ENCODE results near the gene FOXA3.
"Not testable (repeated sequence)": the region's sequence is repeated elsewhere in the genome, so short reads cannot be mapped to it uniquely, and the experiment has no call there.

FOXA3 gene

GRCh38 chr19:45865269-45865948 lies 1.3 kb downstream of the FOXA3 start:
- no peak overlapping the region for H3K4me3 ChIP-seq (ENCODE audit: low read depth, low read length)
- TF ChIP-seq, protein P1, sequence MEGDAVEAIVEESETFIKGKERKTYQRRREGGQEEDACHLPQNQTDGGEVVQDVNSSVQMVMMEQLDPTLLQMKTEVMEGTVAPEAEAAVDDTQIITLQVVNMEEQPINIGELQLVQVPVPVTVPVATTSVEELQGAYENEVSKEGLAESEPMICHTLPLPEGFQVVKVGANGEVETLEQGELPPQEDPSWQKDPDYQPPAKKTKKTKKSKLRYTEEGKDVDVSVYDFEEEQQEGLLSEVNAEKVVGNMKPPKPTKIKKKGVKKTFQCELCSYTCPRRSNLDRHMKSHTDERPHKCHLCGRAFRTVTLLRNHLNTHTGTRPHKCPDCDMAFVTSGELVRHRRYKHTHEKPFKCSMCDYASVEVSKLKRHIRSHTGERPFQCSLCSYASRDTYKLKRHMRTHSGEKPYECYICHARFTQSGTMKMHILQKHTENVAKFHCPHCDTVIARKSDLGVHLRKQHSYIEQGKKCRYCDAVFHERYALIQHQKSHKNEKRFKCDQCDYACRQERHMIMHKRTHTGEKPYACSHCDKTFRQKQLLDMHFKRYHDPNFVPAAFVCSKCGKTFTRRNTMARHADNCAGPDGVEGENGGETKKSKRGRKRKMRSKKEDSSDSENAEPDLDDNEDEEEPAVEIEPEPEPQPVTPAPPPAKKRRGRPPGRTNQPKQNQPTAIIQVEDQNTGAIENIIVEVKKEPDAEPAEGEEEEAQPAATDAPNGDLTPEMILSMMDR (IDR thresholded peaks at IDR 0.05; ENCODE audit: borderline replicate concordance, insufficient read depth, low read depth, low read length) = no peak

DNA sequence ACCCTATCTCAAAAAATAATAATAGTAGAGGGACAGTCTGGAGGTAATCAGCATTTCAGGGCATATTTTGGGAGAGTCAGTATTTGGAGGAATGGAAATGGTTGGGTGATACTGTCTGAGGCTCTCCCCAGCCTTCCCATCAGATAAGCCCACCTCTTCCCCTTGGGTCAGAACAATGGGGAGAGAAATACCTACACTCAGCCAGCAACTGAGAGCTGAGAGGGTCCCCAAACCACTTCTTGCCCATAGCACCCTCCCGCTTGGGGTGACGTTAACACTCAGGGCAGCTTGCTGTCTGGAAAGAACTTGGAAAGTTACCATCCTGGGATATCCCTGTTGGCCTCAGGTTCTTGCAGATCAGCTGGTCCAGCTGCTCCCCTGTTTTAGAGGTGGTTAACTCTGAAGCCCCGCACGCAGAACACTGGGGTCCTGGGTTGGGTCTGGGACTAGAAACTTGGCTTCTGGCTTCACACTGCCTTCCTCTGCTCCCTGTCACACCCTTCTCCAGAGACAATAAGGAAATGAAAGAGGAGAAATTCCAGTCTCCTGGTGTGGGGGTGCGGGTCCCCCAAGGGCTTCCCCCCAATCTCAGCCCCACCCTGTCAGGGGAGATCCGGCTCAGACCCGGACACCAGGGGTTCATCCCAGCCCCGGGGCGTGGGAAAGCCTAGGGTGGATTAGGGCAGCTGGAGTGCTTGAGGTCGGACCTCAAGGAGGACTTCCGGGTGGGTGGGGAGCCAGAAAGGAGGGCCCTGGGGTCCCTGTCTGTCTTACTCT lies 2.5 kb downstream of the FOXA3 start:
- TF ChIP-seq, protein P1 (IDR thresholded peaks at IDR 0.05; ENCODE audit: borderline replicate concordance, insufficient read depth, low read depth, low read length) = no peak
- H3K4me3 ChIP-seq (ENCODE audit: low read depth, low read length) = no peak overlapping the region

DNA sequence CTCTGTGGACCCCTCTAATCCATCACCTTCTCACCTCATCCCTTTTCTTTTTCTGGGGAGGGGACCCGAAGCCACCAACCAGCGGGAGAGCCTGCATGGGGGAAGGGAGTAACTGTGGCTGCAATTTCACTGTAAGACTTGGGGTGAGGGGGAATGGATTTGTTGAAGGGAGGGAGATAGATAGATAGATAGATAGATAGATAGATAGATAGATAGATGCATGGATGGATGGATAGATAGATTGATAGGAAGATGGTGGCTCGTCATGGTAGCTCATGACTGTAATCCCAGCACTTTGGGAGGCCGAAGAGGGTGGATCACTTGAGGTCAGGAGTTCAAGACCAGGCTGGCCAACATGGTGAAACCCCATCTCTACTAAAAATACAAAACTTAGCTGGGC lies 3.1 kb downstream of the FOXA3 start:
- not testable (repeated sequence) for H3K4me3 ChIP-seq (ENCODE audit: low read depth, low read length)

DNA sequence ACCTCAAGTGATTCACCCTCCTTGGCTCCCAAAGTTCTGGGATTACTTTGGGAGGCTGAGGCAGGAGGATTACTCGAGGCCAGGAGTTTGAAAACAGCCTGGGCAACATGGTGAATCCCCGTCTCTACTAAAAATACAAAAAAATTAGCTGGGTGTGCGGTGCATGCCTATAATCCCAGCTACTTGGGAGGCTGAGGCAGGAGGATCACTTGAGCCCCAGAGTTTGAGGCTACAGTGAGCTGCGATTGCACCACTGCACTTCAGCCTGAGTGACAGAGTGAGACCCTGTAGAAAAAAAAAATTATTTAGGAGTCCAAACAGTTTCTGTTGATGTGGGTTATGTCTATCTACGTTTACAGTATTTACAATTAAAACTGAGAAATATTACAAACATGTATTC lies 6.7 kb downstream of the FOXA3 start:
- H3K4me3 ChIP-seq (ENCODE audit: low read depth, low read length) = no peak overlapping the region
- TF ChIP-seq, protein P1 (IDR thresholded peaks at IDR 0.05; ENCODE audit: borderline replicate concordance, insufficient read depth, low read depth, low read length) = no peak

DNA sequence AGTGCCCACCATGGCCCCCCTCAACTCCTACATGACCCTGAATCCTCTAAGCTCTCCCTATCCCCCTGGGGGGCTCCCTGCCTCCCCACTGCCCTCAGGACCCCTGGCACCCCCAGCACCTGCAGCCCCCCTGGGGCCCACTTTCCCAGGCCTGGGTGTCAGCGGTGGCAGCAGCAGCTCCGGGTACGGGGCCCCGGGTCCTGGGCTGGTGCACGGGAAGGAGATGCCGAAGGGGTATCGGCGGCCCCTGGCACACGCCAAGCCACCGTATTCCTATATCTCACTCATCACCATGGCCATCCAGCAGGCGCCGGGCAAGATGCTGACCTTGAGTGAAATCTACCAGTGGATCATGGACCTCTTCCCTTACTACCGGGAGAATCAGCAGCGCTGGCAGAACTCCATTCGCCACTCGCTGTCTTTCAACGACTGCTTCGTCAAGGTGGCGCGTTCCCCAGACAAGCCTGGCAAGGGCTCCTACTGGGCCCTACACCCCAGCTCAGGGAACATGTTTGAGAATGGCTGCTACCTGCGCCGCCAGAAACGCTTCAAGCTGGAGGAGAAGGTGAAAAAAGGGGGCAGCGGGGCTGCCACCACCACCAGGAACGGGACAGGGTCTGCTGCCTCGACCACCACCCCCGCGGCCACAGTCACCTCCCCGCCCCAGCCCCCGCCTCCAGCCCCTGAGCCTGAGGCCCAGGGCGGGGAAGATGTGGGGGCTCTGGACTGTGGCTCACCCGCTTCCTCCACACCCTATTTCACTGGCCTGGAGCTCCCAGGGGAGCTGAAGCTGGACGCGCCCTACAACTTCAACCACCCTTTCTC lies 8.2 kb downstream of the FOXA3 start:
- no peak overlapping the region for H3K4me3 ChIP-seq (ENCODE audit: low read depth, low read length)
- TF ChIP-seq, protein P1 (IDR thresholded peaks at IDR 0.05; ENCODE audit: borderline replicate concordance, insufficient read depth, low read depth, low read length) = no peak

GRCh38 chr19:45873219-45873772 lies 9.2 kb downstream of the FOXA3 start:
- TF ChIP-seq, protein P1 (IDR thresholded peaks at IDR 0.05; ENCODE audit: borderline replicate concordance, insufficient read depth, low read depth, low read length) = no peak
- no peak overlapping the region for H3K4me3 ChIP-seq (ENCODE audit: low read depth, low read length)

DNA sequence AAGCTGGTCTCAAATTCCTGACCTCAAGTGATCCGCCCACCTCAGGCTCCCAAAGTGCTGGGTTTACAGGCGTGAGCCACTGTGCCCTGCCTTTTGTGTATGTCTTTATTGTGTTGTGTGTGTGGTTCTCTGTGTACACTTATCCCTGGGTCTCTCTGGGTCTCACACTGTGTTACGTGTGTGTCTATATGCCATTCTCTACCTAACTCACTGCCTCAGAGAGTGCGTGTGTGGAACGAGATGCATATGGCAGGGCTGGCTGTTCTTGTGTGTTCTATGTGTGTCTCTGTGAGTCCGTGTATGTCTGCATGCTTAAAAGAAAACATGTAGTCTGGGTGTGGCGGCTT lies 10.5 kb downstream of the FOXA3 start:
- TF ChIP-seq, protein P1 (IDR thresholded peaks at IDR 0.05; ENCODE audit: borderline replicate concordance, insufficient read depth, low read depth, low read length) = no peak
- no peak overlapping the region for H3K4me3 ChIP-seq (ENCODE audit: low read depth, low read length)

Measured in GM12875 (cell line).